T-helper 22 cell (primary cell): Measurements from ENCODE around the gene INTS2.
"Not testable (repeated sequence)": the region's sequence is repeated elsewhere in the genome, so short reads cannot be mapped to it uniquely, and the experiment has no call there.

Experiments
- DNase-seq: peaks from one replicate; pipeline ENCODE4 v3.0.0-alpha.2; 2020; ENCODE audit warnings: low read depth

The INTS2 gene

GRCh38 chr17:61822326-61823285 lies 105.2 kb downstream of the INTS2 start:
- DNase-seq: no peak

GRCh38 chr17:61821655-61822054 lies 106.1 kb downstream of the INTS2 start:
- no peak for DNase-seq

GRCh38 chr17:61819265-61819664 lies 108.5 kb downstream of the INTS2 start:
- DNase-seq: not testable (repeated sequence)

- DNase-seq: no peak
These were observed 109.6 kb downstream of the INTS2 start for GRCh38 chr17:61818225-61818624.

DNA sequence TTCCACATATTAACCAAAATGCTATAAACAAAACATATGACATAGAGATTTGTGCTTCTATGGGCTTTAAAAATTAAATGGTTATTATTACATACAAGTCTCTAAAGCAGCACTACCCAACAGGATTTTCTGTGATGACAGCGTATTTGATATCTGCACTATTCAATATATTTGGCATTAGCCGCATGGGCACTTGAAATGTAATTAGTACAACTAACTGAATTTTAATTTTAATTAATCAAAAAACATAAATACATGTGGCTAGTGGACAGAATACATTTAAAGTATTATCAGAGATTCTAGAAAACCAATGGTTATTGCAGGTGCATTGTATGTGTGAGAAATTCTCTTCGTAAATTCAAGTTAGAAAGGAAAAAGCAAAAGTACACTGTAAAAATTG lies 110.3 kb downstream of the INTS2 start:
- no peak for DNase-seq

DNA sequence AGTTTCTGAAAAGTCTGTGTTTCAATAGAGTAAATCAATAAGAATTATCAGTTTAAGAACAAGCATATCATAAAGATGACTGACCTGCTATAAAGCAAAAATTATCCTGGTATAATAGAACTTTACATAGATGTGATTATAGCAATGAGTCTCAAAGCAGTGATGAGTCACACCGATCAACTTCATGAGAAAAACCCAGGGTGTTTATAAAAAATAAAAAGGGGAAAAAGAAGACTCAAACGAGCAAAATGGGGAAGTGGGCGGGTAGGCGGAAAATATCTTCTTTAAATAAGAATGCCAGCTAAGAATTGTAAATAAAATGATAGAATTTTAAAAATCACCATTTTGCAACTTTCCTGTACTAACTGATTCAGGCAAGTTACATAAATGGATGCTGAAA lies 111.2 kb downstream of the INTS2 start:
- no peak for DNase-seq

- DNase-seq: no peak
These were observed 111.8 kb downstream of the INTS2 start for GRCh38 chr17:61815863-61816503.
